Bone marrow (tissue), 2 donors: ENCODE data around the gene AKT1S1.
A peak's percentile ranks its signal among the peaks of the same experiment; 100 is the strongest.

Experiments used
- DNase-seq, 2 donors: peaks; one replicate each; lab custom pipeline; 2025; lab: John Stamatoyannopoulos, UW

AKT1S1 gene

GRCh38 chr19:49907745-49908446 lies 30.7 kb upstream of the AKT1S1 start:
- no peak for DNase-seq

GRCh38 chr19:49906879-49907564 lies 29.9 kb upstream of the AKT1S1 start:
- no peak for DNase-seq

- no peak for DNase-seq
Observed at GRCh38 chr19:49904136-49904535, 27.0 kb upstream of the AKT1S1 start.

- DNase-seq, result peak; percentile 71 to 75
Observed at GRCh38 chr19:49896863-49897621, 19.9 kb upstream of the AKT1S1 start, which contains the start of gene IL4I1. Gene IL4I1 (minus strand): TSS chr19:49896887. CDS start chr19:49896160, 727 bp downstream.

GRCh38 chr19:49895566-49896297 lies 18.6 kb upstream of the AKT1S1 start:
- DNase-seq, result no peak

- DNase-seq, result no peak
Observed at GRCh38 chr19:49894879-49895565, 17.9 kb upstream of the AKT1S1 start.

- DNase-seq, result no peak
Observed at GRCh38 chr19:49894011-49894664, 17.0 kb upstream of the AKT1S1 start.

- no peak for DNase-seq
Observed at GRCh38 chr19:49892716-49893115, 15.6 kb upstream of the AKT1S1 start.

- DNase-seq, result no peak
Observed at GRCh38 chr19:49891393-49891792, 14.2 kb upstream of the AKT1S1 start.

GRCh38 chr19:49890349-49891311 lies 13.5 kb upstream of the AKT1S1 start:
- peak in 1 of 2 donors; percentile 51 for DNase-seq

- DNase-seq, result peak in 1 of 2 donors; percentile 51
Observed at GRCh38 chr19:49889687-49890348, 12.7 kb upstream of the AKT1S1 start.

- no peak for DNase-seq
Observed at GRCh38 chr19:49889038-49889686, 12.0 kb upstream of the AKT1S1 start.

- DNase-seq, result no peak
Observed at GRCh38 chr19:49888510-49888824, 11.3 kb upstream of the AKT1S1 start.

- no peak for DNase-seq
Observed at GRCh38 chr19:49887665-49888509, 10.7 kb upstream of the AKT1S1 start.

GRCh38 chr19:49887037-49887664 lies 10.0 kb upstream of the AKT1S1 start:
- DNase-seq, result no peak

GRCh38 chr19:49884760-49885159 lies 7.6 kb upstream of the AKT1S1 start:
- no peak for DNase-seq

- DNase-seq, result no peak
Observed at GRCh38 chr19:49884109-49884508, 7.0 kb upstream of the AKT1S1 start.
